Breast epithelium (tissue), 3 donors: Measurements from ENCODE around the gene NHLRC3.

Source experiments
- CTCF ChIP-seq, 3 donors: fragments of 450-650 bp; IDR thresholded peaks; one replicate each; pipeline ENCODE4 v1.5.1; 2016 to 2017; ENCODE audit warnings: antibody characterized with exemption in 3 of 3, mild to moderate bottlenecking in 3 of 3, moderate library complexity in 3 of 3
- POLR2A ChIP-seq: fragments of 450-650 bp; IDR thresholded peaks from one replicate; pipeline ENCODE4 v1.6.1; 2016; ENCODE audit warnings: antibody characterized with exemption, mild to moderate bottlenecking, moderate library complexity

DNA sequence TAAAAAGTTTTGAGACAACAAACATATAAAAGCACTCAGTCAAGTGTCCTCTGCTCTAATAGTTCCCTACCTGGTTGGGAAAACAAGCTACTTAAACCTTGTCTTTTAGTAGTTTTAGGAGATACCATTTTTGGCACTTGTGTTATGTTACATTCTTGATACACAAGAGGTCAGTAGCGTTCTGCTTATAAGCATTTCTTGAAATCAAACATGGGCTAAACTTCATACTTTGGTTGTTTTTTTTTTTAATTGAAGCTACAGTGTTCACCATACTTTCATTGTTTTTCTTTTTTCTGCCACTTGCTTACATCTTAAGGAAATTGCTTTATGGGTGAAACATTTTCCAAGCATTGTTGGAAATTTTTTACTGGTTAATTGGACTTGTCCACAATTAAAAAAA, 12.9 kb downstream of the NHLRC3 start:
- peak in 1 of 3 donors; percentile 21 for TF ChIP-seq CTCF (IDR thresholded peaks at IDR 0.05)
- no peak for TF ChIP-seq POLR2A
